HG03521 (cell line): Measurements from ENCODE around the gene APOL6.
"Not testable (repeated sequence)": the region's sequence is repeated elsewhere in the genome, so short reads cannot be mapped to it uniquely, and the experiment has no call there.

ENCODE experiments used
- ATAC-seq: cut with Tn5 transposase; IDR thresholded peaks from one replicate; pipeline ENCODE4 v1.9.1; 2021; ENCODE audit warnings: mild to moderate bottlenecking, moderate library complexity; ENCODE audit not compliant: unreplicated experiment

APOL6 gene

GRCh38 chr22:35617137-35617755, 31.0 kb upstream of the APOL6 start, which contains the start of gene MB:
Gene MB, minus strand, starts transcription at chr22:35617329. Its CDS starts 72 bp downstream, at chr22:35617257.
- no peak for ATAC-seq

GRCh38 chr22:35618427-35619223, 29.6 kb upstream of the APOL6 start:
- no peak for ATAC-seq

GRCh38 chr22:35619336-35620094, 28.7 kb upstream of the APOL6 start:
- no peak for ATAC-seq

GRCh38 chr22:35620624-35621251, 27.5 kb upstream of the APOL6 start:
- ATAC-seq = no peak

GRCh38 chr22:35621451-35621850, 26.8 kb upstream of the APOL6 start:
- ATAC-seq = no peak

GRCh38 chr22:35622191-35622913, 25.9 kb upstream of the APOL6 start:
- ATAC-seq = no peak

GRCh38 chr22:35623885-35624284, 24.4 kb upstream of the APOL6 start:
- not testable (repeated sequence) for ATAC-seq

- ATAC-seq = no peak
Observed at GRCh38 chr22:35624547-35624946, 23.7 kb upstream of the APOL6 start.

GRCh38 chr22:35625763-35626432, 22.3 kb upstream of the APOL6 start:
- ATAC-seq = no peak

GRCh38 chr22:35627267-35628041, 20.8 kb upstream of the APOL6 start:
- ATAC-seq = no peak

- no peak for ATAC-seq
Observed at GRCh38 chr22:35628732-35629131, 19.5 kb upstream of the APOL6 start.

GRCh38 chr22:35629406-35630216, 18.6 kb upstream of the APOL6 start:
- no peak for ATAC-seq

- no peak for ATAC-seq
Observed at GRCh38 chr22:35630387-35630793, 17.9 kb upstream of the APOL6 start.

- ATAC-seq = no peak
Observed at GRCh38 chr22:35630891-35631290, 17.4 kb upstream of the APOL6 start.

- ATAC-seq = no peak
Observed at GRCh38 chr22:35631597-35631996, 16.6 kb upstream of the APOL6 start.

GRCh38 chr22:35632935-35633334, 15.3 kb upstream of the APOL6 start:
- no peak for ATAC-seq

GRCh38 chr22:35633520-35633919, 14.7 kb upstream of the APOL6 start:
- ATAC-seq = no peak

GRCh38 chr22:35634015-35634414, 14.2 kb upstream of the APOL6 start:
- ATAC-seq = no peak
